ENCODE results near the gene COL4A2.

COL4A2 gene

DNA sequence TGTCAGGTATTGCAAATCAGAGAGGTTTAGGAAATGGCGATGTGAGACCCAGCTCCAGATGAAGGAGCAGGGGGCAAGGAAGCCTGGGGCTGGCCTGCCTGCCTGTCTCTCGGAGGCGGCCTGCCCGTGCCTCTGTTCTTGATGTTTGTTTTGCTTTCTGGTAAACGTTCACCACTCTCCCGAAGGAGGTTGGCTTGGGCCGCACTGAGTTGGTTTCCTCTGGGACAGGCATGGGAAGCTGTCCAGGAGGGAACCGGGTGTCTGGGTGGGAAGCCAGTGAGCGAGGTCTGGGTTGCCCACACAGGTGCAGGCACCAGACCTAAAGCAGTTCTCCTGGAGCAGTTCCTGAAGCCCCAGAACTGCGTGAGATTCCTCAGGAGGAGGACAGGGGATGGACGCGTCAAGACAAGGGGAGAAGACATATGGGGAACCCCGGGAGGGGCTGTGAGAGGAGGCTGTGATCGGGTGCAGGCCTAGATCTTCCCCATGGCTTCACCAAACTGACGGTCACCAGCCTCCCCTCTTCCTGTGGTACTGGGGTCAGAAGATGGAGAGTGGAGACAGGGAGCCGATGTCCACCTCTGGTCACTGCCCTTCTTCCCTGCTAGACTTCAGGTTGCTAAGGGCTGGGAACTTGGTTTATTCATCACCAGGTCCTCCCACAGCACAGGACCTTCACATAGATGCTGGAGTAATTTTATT is 15.2 kb downstream of the COL4A2 start:
- DNase-seq (ENCODE audit: low spot score) = no peak

DNA sequence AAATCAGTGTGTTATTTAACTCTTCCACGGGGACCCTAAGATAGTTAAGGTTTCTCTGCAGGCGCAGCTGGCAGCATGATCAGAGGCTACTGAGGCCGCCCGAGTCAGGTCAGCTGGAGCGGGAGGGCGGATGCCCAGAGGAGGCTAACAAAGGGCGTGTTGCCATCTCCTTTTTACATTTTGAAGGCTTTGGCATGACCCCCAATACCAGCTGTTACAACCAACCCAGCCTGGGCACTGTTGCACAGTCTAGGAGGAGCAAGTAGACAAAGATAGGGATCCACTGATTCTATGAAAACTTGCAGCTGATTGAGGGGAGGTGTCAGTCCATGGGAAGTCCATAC is 15.7 kb downstream of the COL4A2 start:
- no peak for DNase-seq (ENCODE audit: low spot score)

DNA sequence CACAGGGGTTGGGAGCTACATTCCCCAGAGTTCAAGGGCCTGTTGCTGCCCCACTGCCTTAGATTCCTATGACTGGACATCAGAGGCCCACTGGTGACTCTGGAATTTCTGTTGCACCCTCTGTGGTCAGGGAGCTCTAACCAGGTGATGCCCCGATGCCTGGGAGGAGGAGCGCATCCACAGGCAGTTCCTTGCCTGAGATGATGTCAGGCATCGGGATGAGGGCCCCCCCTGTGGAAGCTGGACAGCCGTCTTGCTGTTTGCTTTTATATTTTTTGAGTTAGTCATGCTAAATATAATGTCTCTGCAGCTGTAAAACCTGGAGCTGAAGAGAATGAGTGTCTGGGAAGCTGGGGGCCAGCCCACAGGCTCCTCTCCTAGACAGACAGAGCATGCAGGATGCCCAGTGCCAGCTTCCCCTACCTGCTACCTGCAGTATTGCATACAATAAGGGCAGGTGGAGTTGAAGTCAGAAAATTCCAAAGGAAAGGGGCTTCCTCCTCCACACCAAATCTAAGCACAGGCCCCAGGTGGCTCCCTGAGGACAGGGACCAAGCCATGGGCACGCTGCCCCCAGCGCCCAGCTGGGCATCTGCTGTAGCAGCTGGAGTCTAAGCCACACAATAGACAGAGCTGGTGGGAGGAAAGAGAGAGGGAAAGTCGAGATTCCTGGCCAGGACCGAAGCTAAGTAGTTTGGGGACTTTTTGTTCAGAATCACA is 16.2 kb downstream of the COL4A2 start:
- DNase-seq (ENCODE audit: low spot score) = no peak

- DNase-seq (ENCODE audit: low spot score) = no peak
Measured at GRCh38 chr13:110324026-110324749, 17.1 kb downstream of the COL4A2 start.

DNA sequence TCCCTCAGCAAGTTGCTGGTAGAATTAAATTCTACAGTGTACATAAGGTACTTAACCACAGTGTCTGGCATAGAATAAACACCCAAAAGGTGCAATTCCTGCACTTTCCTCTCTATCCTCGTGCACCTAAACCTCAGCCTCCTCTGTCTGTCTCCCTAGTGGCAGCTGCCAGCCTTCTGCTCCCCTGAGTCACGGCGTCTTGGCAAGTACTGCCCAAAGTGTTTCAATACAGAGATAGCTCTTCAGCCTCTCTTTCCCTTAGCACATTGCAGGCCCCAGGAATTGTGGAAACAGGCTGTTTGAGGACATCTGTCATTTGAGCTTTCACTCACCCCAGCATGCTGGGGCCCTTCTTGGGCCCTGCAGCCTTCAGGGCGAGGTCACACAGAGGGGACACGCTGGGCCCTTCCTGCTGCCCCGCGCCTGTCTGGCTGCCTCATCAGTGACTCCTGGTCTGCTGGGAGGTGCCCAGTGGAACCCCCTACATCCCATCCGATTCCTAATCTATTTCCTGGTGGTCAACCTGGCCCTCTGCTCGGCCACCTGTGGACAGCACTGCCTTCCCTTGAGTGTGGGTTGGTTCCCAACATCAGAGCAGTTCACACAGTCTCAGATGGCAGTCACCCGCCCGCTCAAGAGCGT is 19.3 kb downstream of the COL4A2 start:
- DNase-seq (ENCODE audit: low spot score) = no peak

DNA sequence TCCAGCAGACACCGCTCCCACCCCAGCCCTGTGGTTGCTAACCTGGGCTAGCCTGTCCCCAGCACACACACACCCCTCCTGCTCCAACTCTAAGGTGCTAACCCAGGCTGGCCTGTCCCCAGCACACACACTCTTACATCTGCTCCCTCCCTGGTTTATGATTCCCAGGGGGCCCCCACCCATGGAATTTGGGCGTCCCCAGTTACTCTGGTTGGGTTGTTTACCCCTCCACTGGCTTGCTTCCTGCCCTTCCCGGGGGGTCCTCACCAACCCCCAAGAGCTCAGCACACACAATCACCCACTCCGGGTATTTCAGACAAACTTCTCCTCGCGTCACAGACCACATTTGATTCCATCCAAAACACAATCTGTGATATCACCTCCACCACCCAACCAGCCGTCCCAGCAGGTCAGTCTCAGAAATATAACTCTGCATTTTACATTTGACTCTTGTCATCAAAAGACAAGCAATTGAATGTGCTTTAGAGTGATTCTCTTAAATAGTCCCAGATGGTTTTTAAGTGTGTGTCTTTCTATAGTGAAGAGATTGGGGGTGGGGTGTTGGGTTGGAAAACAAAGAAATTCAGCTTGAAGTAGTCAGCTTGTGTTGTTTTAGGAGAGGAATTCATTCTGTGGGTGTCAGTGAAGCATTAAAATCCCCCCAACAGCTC is 20.1 kb downstream of the COL4A2 start:
- no peak for DNase-seq (ENCODE audit: low spot score)

- DNase-seq (ENCODE audit: low spot score) = no peak
Measured at GRCh38 chr13:110328573-110328972, 21.5 kb downstream of the COL4A2 start.

DNA sequence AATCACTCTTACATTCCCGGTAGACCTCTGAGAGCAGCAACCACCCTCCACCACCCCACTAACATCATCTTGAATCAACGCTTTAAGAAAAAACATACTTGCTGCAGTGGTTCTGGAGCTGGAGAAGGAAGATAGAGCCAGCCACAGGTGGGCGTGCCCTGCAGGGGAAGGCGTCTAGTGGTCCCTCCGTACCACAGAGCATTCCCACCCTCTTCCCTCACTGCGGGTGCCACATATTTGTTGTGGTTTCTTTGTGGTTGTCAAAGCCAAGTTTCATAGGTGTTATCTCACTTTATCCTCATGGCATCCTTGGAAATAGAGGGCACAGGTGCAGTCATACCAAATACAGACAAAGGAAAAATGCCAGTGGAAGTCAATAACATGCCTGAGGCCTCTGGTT is 22.2 kb downstream of the COL4A2 start:
- no peak for DNase-seq (ENCODE audit: low spot score)

DNA sequence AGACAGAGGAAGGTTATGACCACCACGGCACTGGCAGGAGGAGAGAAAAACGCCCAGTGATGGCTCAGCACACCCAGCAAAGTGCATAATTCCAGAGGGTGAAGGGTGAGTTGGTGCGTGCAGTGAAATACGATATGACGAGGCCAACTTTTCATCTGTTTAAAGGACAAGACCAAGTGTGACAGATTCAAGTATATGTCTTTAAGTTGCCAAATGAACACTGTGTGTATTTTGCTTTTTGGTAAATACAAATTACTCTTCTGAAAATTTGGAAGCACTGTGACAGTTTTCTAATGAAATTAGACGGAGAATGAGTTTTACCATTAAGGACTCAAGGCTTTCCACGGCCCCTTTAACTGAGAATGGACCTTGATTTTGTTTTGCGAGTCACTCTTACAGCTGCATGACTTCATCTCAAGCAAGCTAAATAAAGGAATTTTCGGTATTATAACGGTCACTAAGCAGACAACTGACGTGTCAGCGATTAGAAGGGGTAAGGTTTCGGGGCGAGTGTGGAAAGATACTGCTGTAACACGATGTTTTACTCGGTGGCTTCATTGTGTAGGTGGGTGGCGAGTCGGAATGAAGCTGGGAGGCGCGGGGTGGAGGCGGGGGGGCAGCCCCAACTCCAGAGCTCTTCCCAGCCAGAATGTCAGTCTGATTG is 22.8 kb downstream of the COL4A2 start:
- DNase-seq (ENCODE audit: low spot score) = no peak

GRCh38 chr13:110330491-110331011 is 23.5 kb downstream of the COL4A2 start:
- no peak for DNase-seq (ENCODE audit: low spot score)

DNA sequence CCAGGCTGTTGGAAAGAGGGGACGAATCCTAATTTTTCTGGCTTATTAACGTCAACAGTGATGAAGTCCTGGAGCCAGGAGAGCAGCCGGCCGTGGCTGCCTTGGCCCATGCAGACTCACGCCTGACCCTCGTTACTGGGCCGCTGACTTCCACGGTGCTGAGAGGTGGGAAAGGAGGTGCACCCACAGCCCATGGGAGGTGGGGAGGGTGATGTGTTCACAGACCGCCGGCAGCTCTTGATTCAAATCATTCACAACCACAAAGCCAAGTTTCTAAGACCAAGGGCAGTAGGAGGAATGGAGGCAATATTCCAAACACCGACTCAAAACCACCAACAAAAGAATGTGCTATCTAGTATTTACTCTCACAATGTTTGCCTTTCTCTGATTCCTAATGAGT is 24.3 kb downstream of the COL4A2 start:
- no peak for DNase-seq (ENCODE audit: low spot score)

GRCh38 chr13:110332750-110333149 is 25.7 kb downstream of the COL4A2 start:
- no peak for DNase-seq (ENCODE audit: low spot score)

- no peak for DNase-seq (ENCODE audit: low spot score)
Measured at GRCh38 chr13:110333837-110334236, 26.8 kb downstream of the COL4A2 start.

GRCh38 chr13:110334256-110334655 is 27.2 kb downstream of the COL4A2 start:
- DNase-seq (ENCODE audit: low spot score) = no peak

GRCh38 chr13:110334841-110335490 is 27.9 kb downstream of the COL4A2 start:
- DNase-seq (ENCODE audit: low spot score) = no peak

DNA sequence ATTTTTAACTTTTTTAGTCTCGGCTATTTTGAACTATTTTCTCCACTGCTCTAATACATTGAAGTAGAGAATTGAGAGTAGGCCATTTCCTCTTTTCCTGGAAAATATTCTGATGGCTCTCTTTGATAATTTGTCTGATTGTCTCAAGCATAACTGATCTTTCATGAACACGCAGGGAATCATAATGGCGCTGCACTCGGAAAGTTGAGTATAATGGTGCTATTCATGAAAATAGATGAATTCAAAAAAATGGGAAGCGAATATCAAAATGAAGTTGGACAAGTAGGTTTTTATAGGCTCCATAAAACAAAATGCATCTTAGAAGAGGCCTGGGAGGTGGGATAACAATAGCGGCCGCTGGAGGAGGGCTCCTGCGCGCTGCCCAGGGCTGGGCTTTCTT is 29.0 kb downstream of the COL4A2 start:
- DNase-seq (ENCODE audit: low spot score) = no peak

DNA sequence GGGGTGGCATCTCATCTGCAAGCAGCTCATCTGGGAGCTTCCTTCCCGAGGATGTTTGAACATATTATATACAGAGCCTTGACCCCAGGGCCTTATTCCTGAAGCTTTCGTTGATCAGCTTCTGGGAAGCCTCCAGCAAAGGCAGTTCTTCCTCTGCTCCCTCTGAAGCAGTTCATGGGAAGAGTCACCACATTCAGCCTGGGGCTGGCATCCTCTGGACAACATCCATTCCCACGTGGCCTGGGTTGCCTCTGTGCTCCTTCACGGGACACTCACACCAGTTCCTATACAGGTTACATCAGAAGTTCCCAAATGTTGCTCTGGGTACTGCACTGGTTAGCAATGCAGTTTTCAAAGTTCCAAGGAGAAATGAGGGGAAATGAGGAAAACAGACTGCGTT is 29.6 kb downstream of the COL4A2 start:
- DNase-seq (ENCODE audit: low spot score) = no peak

- DNase-seq (ENCODE audit: low spot score) = no peak
Measured at GRCh38 chr13:110337247-110337646, 30.2 kb downstream of the COL4A2 start.

DNA sequence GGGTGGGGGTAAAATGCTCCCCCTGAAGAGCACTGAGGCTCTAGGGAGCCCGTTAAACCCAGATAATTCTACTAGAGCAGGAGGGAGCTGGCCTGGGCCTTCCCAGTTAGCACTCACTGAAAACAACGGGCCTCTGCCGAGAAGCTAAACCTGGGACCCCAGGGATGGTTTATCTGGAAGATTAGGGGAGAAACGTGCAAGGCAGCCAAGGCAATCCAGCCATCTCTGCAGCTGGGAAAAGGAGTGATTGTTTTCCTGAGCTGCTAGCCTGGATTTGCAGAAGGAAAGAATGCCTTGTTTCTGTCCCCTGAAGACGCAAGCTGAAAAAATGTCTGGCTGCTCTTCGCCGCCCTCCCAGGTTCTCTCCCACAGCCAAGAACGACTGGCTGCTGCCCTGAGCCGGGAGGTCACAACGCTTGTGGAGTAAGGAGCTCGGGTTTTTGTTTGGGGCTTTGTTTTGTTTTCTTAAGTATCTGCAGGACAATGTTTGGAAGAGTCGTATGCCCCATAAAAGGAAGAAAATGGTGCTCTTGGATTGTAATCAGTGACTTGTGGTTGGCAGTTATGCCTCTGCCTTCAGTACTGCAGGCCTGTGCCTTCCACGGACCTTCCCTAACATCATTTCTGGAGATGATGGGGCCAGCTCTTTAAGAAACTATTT is 31.5 kb downstream of the COL4A2 start:
- DNase-seq (ENCODE audit: low spot score) = no peak

DNA sequence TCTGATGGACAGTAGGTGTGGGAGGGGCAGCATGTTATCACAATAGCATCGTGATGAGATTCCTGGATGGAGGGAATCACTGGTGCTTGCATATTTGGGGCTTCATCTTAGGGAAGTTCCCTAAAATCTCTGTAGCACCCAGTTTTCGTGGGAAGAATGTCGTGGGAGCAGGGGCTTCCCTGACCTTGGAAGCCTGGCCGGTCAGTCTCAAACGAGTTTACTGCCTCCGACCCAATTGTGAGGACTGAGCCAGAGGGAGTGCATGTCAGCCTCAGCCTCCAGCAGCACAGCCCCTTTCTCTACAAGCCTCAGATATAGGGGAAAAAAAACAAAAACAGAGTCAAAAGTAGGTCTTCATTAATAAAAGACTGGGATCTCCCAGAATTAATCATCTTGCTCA is 32.2 kb downstream of the COL4A2 start:
- DNase-seq (ENCODE audit: low spot score) = no peak

Measured in CD4-positive, alpha-beta T cell treated with Interleukin-15 for 4 hours (primary cell).